Loucy (cell line): ENCODE measurements around the gene GRM2.

Source experiments
- EZH2phosphoT487 ChIP-seq: fragments of 200-600 bp; IDR thresholded peaks from 2 replicates; pipeline ENCODE4 v1.6.1; 2018; ENCODE audit warnings: antibody characterized with exemption, mild to moderate bottlenecking, moderate library complexity, borderline replicate concordance
- TF ChIP-seq, protein P1 (sequence below): fragments of 200-600 bp; sonication (generic); conservative IDR thresholded peaks from 2 replicates; pipeline ENCODE4 v1.5.1; 2014; ENCODE audit warnings: mild to moderate bottlenecking, antibody characterized with exemption, low read length

DNA sequence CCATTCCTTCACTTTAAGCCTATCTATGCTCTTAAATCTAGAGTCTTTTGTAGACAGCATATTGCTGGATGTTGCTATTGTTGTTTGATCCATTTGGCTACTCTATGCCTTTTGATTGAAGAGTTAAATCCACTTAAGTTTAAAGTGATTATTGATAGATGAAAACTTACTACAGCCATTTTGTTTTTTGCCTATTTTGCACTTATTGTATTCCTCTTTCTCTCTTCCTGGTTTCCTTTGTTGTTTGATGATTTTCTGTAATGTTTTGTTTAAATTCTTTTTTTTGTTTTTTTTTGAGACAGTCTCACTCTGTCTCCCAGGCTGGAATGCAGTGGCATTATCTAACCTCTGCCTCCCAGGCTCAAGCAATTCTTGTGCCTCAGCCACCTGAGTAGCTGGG is 52.3 kb downstream of the GRM2 start:
- TF ChIP-seq, protein P1, sequence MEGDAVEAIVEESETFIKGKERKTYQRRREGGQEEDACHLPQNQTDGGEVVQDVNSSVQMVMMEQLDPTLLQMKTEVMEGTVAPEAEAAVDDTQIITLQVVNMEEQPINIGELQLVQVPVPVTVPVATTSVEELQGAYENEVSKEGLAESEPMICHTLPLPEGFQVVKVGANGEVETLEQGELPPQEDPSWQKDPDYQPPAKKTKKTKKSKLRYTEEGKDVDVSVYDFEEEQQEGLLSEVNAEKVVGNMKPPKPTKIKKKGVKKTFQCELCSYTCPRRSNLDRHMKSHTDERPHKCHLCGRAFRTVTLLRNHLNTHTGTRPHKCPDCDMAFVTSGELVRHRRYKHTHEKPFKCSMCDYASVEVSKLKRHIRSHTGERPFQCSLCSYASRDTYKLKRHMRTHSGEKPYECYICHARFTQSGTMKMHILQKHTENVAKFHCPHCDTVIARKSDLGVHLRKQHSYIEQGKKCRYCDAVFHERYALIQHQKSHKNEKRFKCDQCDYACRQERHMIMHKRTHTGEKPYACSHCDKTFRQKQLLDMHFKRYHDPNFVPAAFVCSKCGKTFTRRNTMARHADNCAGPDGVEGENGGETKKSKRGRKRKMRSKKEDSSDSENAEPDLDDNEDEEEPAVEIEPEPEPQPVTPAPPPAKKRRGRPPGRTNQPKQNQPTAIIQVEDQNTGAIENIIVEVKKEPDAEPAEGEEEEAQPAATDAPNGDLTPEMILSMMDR = no peak
- TF ChIP-seq EZH2phosphoT487 = no peak
